Stimulated activated CD4-positive, alpha-beta T cell treated with anti-CD3 and anti-CD28 coated beads, Interleukin-1b, Interleukin-23, amount 100 ng/mL, for 24 hours (primary cell): ENCODE results near the gene USP47.

Experiments used
- DNase-seq, 4 experiments: peaks; one replicate each; pipeline ENCODE4 v3.0.0-alpha.2; 2020; ENCODE audit warnings: low read depth in 4 of 4, low spot score in 1 of 4

Gene USP47

GRCh38 chr11:11841723-11842420 is at the start of gene USP47:
TSS of gene USP47 (plus strand) at chr11:11841972. CDS start at chr11:11842186, 214 bp downstream.
- peak; percentile 84 to 90 (median 90) for DNase-seq

GRCh38 chr11:11793073-11793472 is 48.7 kb upstream of the USP47 start:
- DNase-seq, result no peak

GRCh38 chr11:11798586-11799438 is 43.0 kb upstream of the USP47 start:
- DNase-seq, result peak; percentile 38 to 69 (median 46)

GRCh38 chr11:11805228-11805627 is 36.5 kb upstream of the USP47 start:
- DNase-seq, result no peak

GRCh38 chr11:11806074-11806473 is 35.7 kb upstream of the USP47 start:
- no peak for DNase-seq

GRCh38 chr11:11806586-11806985 is 35.2 kb upstream of the USP47 start:
- DNase-seq, result no peak

GRCh38 chr11:11807811-11808782 is 33.7 kb upstream of the USP47 start:
- DNase-seq, result no peak

- DNase-seq, result no peak
These were observed 32.7 kb upstream of the USP47 start for GRCh38 chr11:11808992-11809615.

- DNase-seq, result peak in 1 of 4 experiments; percentile 1
These were observed 30.7 kb upstream of the USP47 start for GRCh38 chr11:11810764-11811726.

- DNase-seq, result no peak
These were observed 28.3 kb upstream of the USP47 start for GRCh38 chr11:11813288-11813962.

- no peak for DNase-seq
These were observed 26.9 kb upstream of the USP47 start for GRCh38 chr11:11814614-11815452.

GRCh38 chr11:11816511-11817314 is 25.1 kb upstream of the USP47 start:
- DNase-seq, result no peak

- DNase-seq, result no peak
These were observed 23.8 kb upstream of the USP47 start for GRCh38 chr11:11817957-11818356.

GRCh38 chr11:11818529-11819121 is 23.1 kb upstream of the USP47 start:
- DNase-seq, result no peak

GRCh38 chr11:11821899-11822298 is 19.9 kb upstream of the USP47 start:
- DNase-seq, result no peak

- DNase-seq, result no peak
These were observed 18.8 kb upstream of the USP47 start for GRCh38 chr11:11822946-11823345.

GRCh38 chr11:11826260-11826659 is 15.5 kb upstream of the USP47 start:
- DNase-seq, result no peak
